Amygdala (tissue), 56 donors: ENCODE results near the gene VSTM2B.
"Not testable (repeated sequence)": the region's sequence is repeated elsewhere in the genome, so short reads cannot be mapped to it uniquely, and the experiment has no call there.

Source experiments
- DNase-seq, 56 donors: peaks; one replicate each; lab custom pipeline; 2025; lab: John Stamatoyannopoulos, UW

VSTM2B gene

DNA sequence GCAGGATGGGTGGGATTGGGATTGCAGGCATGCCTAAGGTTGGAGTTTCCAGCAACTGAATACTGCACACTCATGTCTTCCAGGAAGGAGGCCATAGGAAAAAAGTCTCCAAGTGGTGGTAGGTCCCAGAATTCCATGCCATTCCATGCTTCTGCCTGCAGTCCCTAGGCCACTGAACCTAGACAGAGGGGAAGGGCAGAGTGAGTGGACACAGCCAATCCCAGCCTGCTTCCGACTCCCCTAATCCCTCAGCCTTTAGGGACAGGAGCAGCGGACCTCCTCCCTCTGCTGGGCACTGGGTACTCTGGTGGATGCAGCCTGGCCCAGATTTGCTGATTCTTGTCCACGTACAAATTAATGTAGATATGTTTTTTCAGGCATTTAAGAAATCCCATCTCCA is 17.0 kb downstream of the VSTM2B start:
- no peak for DNase-seq

DNA sequence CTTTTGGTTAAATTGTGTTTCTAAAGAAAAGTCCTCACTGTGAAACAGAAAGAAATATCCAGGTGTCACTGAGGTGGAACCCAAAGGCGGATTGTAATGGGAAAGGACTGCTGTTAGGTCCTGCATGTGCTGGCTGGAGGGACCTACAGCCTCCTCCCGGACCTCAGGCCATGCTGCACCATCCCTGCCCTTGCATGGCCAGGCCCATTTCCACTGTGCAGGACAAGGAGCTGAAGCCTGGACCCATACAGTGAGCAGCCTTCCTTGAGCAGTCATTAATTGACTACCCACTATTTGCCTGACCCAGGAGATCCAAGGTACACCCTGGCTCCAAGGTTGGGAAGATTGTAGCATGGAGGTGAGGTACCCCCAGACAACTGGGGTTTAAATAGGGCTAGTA is 17.6 kb downstream of the VSTM2B start:
- no peak for DNase-seq

GRCh38 chr19:29544656-29545360 is 19.0 kb downstream of the VSTM2B start:
- no peak for DNase-seq

DNA sequence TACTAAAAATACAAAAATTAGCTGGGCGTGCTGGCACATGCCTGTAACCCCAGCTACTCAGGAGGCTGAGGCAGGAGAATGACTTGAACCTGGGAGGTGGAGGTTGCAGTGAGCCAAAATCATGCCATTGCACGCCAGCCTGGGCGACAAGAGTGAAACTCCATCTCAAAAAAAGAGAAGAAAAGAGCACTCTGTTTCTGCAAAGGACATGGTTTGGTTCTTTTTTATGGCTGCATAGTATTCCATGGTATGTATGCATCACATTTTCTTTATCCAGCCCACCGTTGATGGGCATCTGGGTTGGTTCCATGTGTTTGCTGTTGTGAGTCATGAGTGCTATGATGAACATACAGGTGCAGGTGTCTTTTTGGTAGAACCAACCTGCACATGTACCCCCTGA is 19.7 kb downstream of the VSTM2B start:
- DNase-seq, result not testable (repeated sequence)

DNA sequence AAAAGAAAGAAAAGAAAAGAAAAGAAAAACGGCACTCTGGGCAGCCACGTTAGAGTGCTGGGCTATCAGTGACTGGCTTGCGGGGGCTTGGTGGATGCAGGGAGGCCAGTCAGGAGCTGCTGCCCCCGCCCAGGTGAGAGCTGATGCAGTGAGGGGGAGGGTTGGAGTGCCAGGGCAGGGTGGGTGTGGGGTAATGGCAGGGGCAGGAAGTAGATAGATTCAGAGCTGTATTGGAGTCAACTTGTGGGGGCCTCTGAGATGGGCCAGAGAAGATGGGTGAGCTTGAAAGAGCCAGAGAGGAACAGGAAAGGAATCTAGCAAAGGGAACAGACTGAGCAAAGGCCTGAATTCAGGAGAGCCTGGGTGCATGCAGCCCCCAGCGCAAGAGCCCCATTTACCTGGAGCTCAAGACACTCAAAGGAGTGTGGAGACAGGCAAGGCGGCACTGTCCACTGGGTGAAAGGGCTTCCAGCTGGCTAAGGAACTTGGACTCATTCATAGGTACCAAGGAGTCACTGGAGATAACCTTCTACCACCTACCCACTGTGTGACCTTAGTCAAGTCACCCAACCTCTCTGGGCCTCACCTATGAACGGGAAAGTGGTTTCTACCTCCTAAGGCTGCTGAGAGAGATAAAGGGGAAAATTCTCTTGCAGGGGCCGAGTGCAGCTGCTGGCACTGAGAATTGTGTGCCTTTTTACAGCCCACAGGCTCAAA is 20.2 kb downstream of the VSTM2B start:
- DNase-seq, result no peak

- no peak for DNase-seq
Measured at GRCh38 chr19:29546583-29547190, 20.9 kb downstream of the VSTM2B start.

DNA sequence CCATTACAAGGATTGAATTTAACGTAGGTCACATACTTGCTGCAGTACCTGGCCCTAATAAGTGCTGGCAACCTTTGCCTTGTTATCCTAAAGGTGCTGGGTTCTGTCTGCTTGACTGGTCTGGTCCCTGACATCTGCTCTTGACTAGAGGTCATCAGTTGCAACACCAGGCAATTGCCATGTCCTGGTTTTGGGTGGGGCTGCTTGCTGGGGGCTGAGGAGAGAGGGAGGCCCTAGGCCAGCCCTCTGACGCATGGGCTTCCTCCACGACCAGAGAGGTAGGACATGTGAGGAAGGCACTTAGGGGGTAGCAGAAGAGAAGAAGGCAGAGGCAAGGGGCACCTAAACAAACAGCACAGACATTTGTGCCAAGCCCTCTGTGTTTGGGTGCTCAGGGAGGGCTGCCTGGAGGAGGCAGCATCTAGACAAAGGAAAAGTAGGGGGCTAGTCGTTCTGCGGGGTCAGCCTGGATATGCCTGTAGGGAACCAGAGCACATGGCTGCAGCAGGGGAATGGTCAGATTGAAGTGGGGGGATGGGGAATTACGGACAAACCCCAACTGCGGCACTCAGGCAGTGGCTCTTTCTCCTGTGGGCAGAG is 21.7 kb downstream of the VSTM2B start:
- no peak for DNase-seq

DNA sequence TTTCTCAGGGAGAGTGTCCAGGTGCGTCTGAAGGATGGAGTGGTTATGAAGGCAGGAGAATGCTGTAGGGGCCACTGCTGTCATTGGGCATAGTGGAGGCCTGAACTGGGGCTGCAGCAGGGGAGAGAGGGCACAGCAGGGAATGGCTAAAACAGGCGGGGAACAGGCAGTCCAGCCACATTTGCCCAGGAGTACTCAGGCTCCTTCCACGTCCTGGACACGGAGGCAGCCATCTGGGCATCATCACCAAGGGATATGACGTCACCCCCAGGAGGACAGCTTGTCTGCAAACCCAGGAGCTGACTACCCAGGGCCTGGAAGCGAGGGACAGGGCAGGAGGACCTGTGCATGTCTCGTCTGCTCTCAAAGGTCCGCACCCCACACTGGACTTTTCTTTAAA is 22.2 kb downstream of the VSTM2B start:
- no peak for DNase-seq

DNA sequence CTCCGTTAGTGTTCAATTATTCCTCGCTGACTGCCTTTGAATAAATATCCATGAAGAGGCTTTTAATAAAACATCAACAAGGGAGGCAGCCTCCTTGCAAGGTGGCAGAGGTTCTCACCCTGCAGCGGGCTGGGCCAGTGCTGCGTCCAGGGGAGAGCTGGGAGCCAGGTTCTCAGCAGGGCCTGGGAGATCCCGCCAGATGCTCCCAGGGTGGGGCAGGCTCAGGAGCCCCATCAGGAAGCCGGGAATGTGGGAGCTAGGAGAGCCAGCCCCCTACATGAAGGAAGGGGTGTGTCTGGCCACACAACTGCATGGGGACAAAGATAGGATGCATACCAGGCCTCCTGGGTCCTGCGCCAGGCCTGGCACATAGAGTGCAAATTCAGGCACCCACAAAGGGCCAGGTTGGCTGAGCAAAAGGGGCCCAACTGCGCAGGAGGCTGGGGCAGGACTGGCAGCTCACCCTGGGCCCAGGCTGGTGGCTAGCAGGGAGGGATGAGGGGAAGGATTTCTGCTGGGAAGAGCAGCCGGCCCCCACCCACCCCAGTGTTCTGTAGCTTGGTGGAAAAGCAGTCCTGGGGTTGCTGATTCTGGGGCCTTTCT is 22.8 kb downstream of the VSTM2B start:
- DNase-seq, result no peak

- no peak for DNase-seq
Measured at GRCh38 chr19:29549105-29550070, 23.6 kb downstream of the VSTM2B start.

DNA sequence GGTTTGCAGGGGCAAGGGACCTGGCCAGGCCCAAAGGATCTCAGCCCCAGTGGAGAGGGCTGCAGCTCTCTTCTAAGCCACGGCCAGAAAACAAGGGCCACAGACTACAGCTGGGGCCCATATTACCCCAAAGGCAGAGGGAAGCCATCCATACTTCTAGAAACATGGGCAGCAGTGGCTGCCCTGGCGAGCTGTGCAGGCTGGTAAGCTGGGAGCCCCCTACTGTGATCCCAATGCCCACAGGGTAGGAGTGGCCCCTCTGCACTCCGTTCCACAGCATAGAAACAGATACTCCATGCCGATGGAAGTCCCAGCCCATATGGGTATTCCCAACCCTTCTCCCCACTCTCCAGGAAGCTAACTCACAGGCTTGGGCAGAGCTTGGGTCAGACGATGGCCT is 25.1 kb downstream of the VSTM2B start:
- DNase-seq, result no peak

GRCh38 chr19:29551774-29552173 is 26.0 kb downstream of the VSTM2B start:
- no peak for DNase-seq

- DNase-seq, result no peak
Measured at GRCh38 chr19:29552454-29553280, 26.9 kb downstream of the VSTM2B start.

DNA sequence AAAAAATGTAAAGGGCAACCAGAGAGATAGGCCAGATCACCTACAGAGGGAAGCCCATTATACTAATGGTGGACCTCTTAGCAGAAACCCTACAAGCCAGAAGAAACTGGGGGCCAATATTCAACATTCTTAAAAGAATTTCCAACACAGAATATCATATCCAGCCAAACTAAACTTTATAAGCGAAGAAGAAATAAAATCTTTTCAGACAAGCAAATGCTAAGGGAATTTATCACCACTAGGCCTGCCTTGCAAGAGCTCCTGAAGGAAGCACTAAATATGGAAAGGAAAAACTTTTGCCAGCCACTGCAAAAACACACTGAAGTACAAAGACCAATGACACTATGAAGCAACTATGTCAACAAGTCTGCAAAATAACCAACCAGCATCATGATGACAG is 28.4 kb downstream of the VSTM2B start:
- DNase-seq, result no peak

DNA sequence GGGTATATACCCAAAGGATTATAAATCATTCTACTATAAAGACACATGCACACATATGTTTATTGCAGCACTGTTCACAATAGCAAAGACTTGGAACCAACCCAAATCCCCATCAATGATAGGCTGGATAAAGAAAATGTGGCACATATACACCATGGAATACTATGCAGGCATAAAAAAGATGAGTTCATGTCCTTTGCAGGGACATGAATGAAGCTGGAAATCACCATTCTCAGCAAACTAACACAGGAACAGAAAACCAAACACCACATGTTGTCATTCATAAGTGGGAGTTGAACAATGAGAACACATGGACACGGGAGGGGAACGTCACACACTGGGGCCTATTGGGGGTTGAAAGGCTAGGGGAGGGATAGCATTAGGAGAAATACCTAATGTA is 33.3 kb downstream of the VSTM2B start:
- not testable (repeated sequence) for DNase-seq

DNA sequence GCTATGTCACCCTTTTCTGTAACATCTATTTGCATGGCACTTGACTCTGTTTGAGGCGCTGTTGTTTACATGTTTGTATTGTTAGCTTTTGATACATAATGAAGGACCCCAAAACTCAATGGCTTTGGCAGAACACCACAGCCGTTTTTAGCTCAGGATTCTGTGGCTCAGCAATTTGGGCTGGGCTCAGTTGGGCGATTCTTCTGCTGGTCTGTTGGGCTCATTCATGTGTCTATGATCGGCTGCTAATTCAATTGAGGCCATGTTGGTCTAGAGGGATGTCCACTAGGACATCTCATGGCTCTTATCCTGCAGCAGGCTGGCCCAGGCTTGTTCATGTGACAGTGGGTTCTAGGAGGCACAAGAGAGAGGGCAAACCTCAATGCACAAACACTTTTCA is 33.9 kb downstream of the VSTM2B start:
- DNase-seq, result no peak

- DNase-seq, result no peak
Measured at GRCh38 chr19:29560313-29561075, 34.7 kb downstream of the VSTM2B start.

- DNase-seq, result no peak
Measured at GRCh38 chr19:29561601-29562000, 35.8 kb downstream of the VSTM2B start.
